HEK293T (cell line): ENCODE data around the gene PDIK1L.

Experiments used
- ARNT ChIP-seq: fragments of 450-650 bp; IDR thresholded peaks from 2 replicates; pipeline ENCODE4 v1.6.1; 2017; ENCODE audit warnings: mild to moderate bottlenecking
- BHLHE40 ChIP-seq: fragments of 450-650 bp; IDR thresholded peaks from 2 replicates; pipeline ENCODE4 v1.6.1; 2016; ENCODE audit warnings: mild to moderate bottlenecking, moderate library complexity, borderline replicate concordance
- ELF4 ChIP-seq: fragments of 450-650 bp; IDR thresholded peaks from 2 replicates; pipeline ENCODE4 v1.6.1; 2017; ENCODE audit warnings: antibody characterized with exemption
- FOXA1 ChIP-seq: fragments of 450-650 bp; IDR thresholded peaks from 2 replicates; pipeline ENCODE4 v1.6.1; 2016; ENCODE audit warnings: mild to moderate bottlenecking
- FOXK2 ChIP-seq: fragments of 450-650 bp; IDR thresholded peaks from 2 replicates; pipeline ENCODE4 v1.6.1; 2016; ENCODE audit warnings: mild to moderate bottlenecking
- FOXM1 ChIP-seq: fragments of 450-650 bp; IDR thresholded peaks from 2 replicates; pipeline ENCODE4 v1.6.1; 2017; ENCODE audit warnings: mild to moderate bottlenecking, borderline replicate concordance
- HDGF ChIP-seq: fragments of 450-650 bp; IDR thresholded peaks from 2 replicates; pipeline ENCODE4 v1.6.1; 2017; ENCODE audit warnings: antibody characterized with exemption, borderline replicate concordance
- L3MBTL2 ChIP-seq: fragments of 450-650 bp; conservative IDR thresholded peaks from 2 replicates; pipeline ENCODE4 v1.6.1; 2016; ENCODE audit warnings: mild to moderate bottlenecking
- LEF1 ChIP-seq: fragments of 450-650 bp; IDR thresholded peaks from 2 replicates; pipeline ENCODE4 v1.6.1; 2017; ENCODE audit warnings: mild to moderate bottlenecking, borderline replicate concordance
- SP1 ChIP-seq: fragments of 450-650 bp; IDR thresholded peaks from 2 replicates; pipeline ENCODE4 v1.6.1; 2017
- SUZ12 ChIP-seq: fragments of 450-650 bp; IDR thresholded peaks from 2 replicates; pipeline ENCODE4 v1.6.1; 2016; ENCODE audit warnings: mild to moderate bottlenecking

- TF ChIP-seq BHLHE40 (no peak), L3MBTL2 (no peak), LEF1 (no peak), HDGF (no peak), SP1 (no peak), ARNT (no peak), SUZ12 (no peak), FOXA1 (no peak), FOXM1 (no peak), FOXK2 (no peak), ELF4 (no peak)
Observed at GRCh38 chr1:26110731-26111529, 694 bp upstream of the PDIK1L start.
